Effector memory CD4-positive, alpha-beta T cell (primary cell): ENCODE results near the gene C1QTNF8.

Experiments
- DNase-seq, 3 donors: peaks; one replicate each; pipeline ENCODE4 v3.0.0-alpha.2; 2020
- H3K27ac ChIP-seq: 2 replicates; pipeline ENCODE4 v1.7.0; 2013; ENCODE audit warnings: mild to moderate bottlenecking, low read length, moderate library complexity; ENCODE audit not compliant: insufficient read depth, poor library complexity, severe bottlenecking
- H3K27me3 ChIP-seq: replicated peaks from 2 replicates; pipeline ENCODE4 v1.7.0; 2013; ENCODE audit warnings: mild to moderate bottlenecking, low read length; ENCODE audit not compliant: insufficient read depth, control insufficient read depth, poor library complexity, severe bottlenecking
- H3K36me3 ChIP-seq: 2 replicates; pipeline ENCODE4 v1.7.0; 2013; ENCODE audit warnings: mild to moderate bottlenecking, low read length, moderate library complexity; ENCODE audit not compliant: control insufficient read depth, insufficient read depth
- H3K4me1 ChIP-seq: 2 replicates; pipeline ENCODE4 v1.7.0; 2013; ENCODE audit warnings: low read length, mild to moderate bottlenecking; ENCODE audit not compliant: control insufficient read depth, insufficient read depth, poor library complexity, severe bottlenecking
- H3K4me3 ChIP-seq: 2 replicates; pipeline ENCODE4 v1.7.0; 2013; ENCODE audit warnings: low read length, low read depth, mild to moderate bottlenecking; ENCODE audit not compliant: insufficient read depth, poor library complexity, severe bottlenecking
- H3K9me3 ChIP-seq: 2 replicates; pipeline ENCODE4 v1.7.0; 2013; ENCODE audit warnings: mild to moderate bottlenecking, low read length, moderate library complexity; ENCODE audit not compliant: control insufficient read depth

The C1QTNF8 gene

DNA sequence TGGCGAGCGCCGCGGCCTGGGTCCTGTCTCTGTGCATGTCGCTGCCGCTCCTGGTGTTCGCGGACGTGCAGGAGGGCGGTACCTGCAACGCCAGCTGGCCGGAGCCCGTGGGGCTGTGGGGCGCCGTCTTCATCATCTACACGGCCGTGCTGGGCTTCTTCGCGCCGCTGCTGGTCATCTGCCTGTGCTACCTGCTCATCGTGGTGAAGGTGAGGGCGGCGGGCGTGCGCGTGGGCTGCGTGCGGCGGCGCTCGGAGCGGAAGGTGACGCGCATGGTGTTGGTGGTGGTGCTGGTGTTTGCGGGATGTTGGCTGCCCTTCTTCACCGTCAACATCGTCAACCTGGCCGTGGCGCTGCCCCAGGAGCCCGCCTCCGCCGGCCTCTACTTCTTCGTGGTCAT is 16.7 kb downstream of the C1QTNF8 start:
- Histone ChIP-seq H3K27ac (no peak overlapping the region), H3K9me3 (no peaks in the 10 kb centered on the region), H3K4me1 (no peaks in the 10 kb centered on the region), H3K36me3 (no peaks in the 10 kb centered on the region), H3K27me3 (peaks cover 16% of the 10 kb centered on the region), H3K4me3 (no peak overlapping the region)
- DNase-seq: no peak

DNA sequence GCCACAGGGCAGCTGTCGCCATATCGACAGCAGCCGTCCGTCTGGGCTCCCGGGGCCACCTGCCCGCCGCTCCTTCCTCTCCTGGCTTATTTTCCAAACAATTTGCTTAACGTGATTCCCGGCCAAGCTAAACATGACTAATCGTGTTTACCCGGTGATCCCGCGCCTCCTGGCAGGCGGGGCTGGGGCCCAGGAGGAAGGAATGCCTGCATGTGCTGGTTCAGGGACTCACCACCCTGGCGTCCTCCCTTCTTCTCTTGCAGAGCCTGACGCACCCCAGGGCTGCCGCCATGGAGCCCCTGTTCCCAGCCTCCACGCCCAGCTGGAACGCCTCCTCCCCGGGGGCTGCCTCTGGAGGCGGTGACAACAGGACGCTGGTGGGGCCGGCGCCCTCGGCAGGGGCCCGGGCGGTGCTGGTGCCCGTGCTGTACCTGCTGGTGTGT is 17.4 kb downstream of the C1QTNF8 start:
- H3K27me3 ChIP-seq: peaks cover 19% of the 10 kb centered on the region
- H3K36me3 ChIP-seq: no peaks in the 10 kb centered on the region
- H3K4me1 ChIP-seq: no peaks in the 10 kb centered on the region
- H3K4me3 ChIP-seq: no peak overlapping the region
- DNase-seq: no peak
- no peaks in the 10 kb centered on the region for H3K9me3 ChIP-seq
- no peak overlapping the region for H3K27ac ChIP-seq

DNA sequence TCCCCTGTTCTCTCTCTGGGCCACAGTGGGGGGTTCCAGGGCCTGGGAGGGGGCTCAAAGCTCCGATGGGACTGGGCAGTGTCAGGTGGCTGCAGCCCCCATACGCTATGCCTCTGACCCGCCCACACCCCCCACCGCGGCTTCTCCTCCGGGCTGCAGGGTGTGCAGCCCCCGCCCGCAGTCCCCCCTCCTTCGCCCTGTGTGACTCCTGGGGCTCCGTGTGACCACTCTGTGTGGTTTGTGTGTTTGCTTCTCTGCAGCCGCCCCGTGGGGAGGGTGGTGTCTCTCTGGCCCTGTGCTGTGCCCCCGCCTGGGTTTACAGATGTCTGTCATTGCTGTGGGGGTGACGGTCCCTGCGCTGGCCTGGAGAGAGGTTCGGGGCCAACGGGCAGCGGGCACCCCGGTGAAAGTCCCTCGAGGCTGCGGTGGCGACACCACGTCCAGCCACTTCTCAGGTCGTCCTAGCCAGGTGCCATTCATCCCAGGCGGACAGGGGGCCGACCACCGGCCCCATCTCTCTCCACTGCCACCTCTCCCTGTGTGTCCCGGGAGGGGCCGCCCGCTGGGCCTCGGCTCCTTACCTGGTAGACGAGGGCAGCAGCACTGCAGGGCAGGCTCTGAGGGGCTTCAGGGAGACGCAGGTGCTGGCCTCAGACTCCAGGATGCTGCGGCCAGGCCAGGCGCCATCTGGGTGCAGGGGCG is 18.0 kb downstream of the C1QTNF8 start:
- H3K36me3 ChIP-seq: no peaks in the 10 kb centered on the region
- H3K27me3 ChIP-seq: peaks cover 23% of the 10 kb centered on the region
- H3K4me1 ChIP-seq: no peaks in the 10 kb centered on the region
- no peaks in the 10 kb centered on the region for H3K9me3 ChIP-seq
- no peak overlapping the region for H3K27ac ChIP-seq
- DNase-seq: no peak
- no peak overlapping the region for H3K4me3 ChIP-seq

DNA sequence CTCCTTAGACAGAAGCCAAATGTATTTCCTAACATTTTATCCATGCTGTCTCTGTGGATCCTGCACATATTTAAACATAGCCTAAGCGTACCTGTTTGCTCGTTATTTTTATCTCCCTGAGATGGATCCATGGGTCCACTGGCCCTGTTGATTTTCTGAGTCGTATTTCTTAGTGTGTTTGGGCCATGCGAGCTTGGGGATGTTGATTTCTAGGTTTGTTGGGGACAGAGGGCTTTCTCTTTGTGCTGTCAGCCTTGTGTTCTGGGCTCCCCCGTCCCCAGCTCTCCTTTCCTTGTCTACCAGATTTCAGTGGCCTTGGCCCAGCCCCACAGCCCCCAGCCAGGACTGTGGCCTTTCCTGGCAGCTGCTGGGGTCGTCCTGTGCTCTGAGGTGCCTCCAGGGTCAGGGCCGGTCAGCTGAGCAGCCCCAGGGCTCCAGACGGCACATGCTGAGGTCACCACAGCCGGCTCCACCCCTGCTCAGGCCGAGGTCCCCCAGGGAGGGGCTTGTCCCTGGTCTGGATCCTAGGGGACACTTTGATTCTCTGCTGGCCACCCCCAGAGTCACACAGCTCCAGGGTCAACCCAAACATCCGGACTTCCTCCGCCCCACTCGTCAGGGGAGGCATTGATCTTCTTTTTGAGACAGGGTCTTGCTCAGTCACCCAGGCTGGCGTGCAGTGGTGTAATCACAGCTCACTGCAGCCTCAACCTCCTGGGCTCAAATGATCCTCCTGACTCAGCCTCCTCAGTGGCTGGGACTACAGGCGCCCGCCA is 19.1 kb downstream of the C1QTNF8 start:
- no peaks in the 10 kb centered on the region for H3K9me3 ChIP-seq
- no peak overlapping the region for H3K27ac ChIP-seq
- no peaks in the 10 kb centered on the region for H3K4me1 ChIP-seq
- DNase-seq: no peak
- H3K27me3 ChIP-seq: peaks cover 19% of the 10 kb centered on the region
- H3K4me3 ChIP-seq: no peak overlapping the region
- no peaks in the 10 kb centered on the region for H3K36me3 ChIP-seq

DNA sequence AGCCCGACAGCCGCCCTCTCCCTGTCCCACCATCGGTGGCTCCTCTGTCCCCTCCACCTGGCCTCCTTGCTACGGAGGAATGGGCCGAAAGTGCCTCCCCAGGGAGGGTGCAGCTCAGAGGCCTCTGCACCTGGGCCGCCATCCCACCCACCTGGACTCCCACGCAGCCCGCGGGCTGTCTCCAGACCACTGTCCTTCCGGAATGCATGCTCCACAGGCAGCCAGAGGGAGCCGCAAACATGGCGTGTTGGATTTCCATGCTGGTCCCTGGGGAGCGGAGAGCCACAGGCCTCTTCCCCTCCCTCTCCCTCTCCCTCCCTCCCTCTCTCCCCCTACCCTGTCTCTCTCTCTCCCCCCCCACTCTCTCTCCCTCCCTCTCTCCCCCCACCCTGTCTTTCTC is 20.5 kb downstream of the C1QTNF8 start:
- H3K27ac ChIP-seq: no peak overlapping the region
- no peaks in the 10 kb centered on the region for H3K9me3 ChIP-seq
- H3K4me3 ChIP-seq: no peak overlapping the region
- peaks cover 19% of the 10 kb centered on the region for H3K27me3 ChIP-seq
- no peak for DNase-seq
- no peaks in the 10 kb centered on the region for H3K4me1 ChIP-seq
- H3K36me3 ChIP-seq: no peaks in the 10 kb centered on the region

DNA sequence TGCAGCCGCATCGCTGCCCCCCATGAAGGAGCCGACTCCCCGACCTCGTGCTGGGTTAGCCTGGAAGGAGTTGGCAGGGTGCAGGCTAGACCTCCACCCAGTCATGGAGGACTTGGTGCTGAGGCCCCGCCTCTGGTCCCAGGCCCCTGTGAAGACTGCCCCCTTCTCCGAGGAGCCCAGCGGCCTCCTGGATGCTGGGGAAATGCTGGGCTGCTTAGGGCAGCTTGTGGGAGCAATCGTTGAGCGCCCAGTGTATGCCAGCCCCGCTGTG is 21.7 kb downstream of the C1QTNF8 start:
- Histone ChIP-seq H3K27ac (no peak overlapping the region), H3K36me3 (no peaks in the 10 kb centered on the region), H3K9me3 (no peaks in the 10 kb centered on the region), H3K4me1 (no peaks in the 10 kb centered on the region), H3K27me3 (peaks cover 19% of the 10 kb centered on the region), H3K4me3 (no peak overlapping the region)
- DNase-seq: no peak

DNA sequence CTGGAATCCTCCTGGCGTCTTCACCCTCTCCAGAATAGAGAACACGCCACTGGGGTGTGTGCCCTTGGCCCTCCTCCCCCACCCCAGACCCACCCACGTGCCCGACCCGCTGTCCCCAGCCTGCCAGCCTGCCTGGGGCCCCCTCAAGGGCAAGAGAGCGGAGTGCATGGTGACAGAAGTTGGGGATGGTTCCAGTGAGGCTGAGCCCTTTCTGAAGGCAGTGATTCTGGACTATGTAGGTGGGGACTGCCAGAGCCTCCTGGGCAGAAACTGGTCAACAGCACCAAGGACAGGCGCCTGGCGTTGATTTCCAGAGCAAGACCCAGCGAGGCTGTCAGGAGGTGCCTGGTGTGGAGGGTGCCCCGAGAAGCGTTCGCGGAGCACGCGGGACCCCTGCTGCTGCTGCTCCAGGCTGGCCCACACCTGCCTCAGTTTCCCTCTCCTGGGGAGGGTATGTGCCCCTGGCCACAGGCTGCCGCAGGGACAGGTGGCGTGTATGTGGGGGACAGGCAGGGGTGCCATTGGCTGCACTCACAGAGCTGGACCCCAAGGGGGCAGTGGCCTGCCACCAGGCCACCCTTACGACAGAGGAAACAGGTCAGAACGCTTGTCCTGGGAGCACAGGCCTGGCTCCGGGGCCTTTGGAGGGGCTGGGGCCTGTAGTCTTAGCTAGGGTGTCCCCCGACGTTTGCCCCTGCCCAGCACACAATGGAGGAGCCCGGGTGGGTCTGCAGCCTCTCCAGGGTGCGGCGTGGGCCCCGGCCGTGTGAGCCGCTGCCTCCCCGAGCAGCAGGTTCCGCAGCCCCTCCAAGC is 22.3 kb downstream of the C1QTNF8 start:
- Histone ChIP-seq H3K4me1 (no peaks in the 10 kb centered on the region), H3K36me3 (no peaks in the 10 kb centered on the region), H3K4me3 (no peak overlapping the region), H3K9me3 (no peaks in the 10 kb centered on the region), H3K27me3 (peaks cover 19% of the 10 kb centered on the region), H3K27ac (no peak overlapping the region)
- DNase-seq: no peak

DNA sequence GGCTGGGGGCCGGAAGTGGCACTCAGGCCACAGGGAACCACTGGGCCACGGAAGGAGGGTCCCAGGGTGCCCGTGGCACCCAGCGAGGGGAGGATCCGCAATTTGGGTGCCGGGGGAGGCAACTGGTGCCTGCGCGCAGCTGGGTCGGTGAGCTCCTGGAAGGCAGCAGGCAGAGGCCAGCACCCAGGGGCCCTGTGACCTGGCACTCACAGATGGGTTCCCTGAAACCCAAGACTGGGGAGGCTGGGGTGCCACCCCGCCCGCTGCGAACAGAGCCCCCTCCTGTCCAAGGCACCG is 22.8 kb downstream of the C1QTNF8 start:
- peaks cover 19% of the 10 kb centered on the region for H3K27me3 ChIP-seq
- H3K9me3 ChIP-seq: no peaks in the 10 kb centered on the region
- no peak overlapping the region for H3K27ac ChIP-seq
- H3K4me1 ChIP-seq: no peaks in the 10 kb centered on the region
- no peak for DNase-seq
- H3K4me3 ChIP-seq: no peak overlapping the region
- no peaks in the 10 kb centered on the region for H3K36me3 ChIP-seq

DNA sequence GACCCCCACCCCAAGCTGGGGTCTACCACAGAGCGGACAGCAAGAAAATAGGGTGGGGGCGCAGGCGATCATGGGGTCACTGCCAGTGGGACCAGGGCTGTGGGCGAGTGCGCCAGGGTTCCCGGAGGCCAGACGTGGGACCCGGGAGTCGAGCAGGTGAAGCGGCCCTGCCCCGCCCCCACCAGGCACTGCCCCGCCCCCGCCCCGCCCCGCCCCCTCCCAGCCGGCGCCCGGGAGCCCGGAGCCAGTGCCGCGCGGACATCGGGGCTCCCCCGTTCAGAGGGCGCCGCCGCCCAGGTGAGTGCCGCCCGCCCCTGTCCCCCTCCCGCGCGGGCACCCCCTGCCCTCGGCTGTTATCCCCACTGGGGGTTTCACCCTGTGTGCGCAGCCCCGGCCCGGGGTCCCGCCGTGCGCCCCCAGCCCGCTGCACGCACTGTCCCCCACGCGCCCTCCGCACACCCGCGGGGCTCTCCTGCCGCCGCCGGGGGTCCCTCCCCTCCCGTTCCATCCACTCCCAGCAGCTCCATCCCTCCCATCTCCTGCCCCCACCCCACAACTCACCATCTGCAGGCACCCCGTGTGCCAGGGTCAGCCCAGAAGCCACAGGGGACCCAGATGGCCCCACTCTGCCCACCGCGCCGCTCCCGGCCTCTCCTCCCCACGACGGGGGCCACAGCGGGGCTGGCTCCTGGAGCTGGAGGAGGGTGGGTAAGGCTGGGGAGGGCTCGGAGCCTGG is 23.4 kb downstream of the C1QTNF8 start, which contains the start of gene SSTR5:
Gene SSTR5 (plus strand): TSS at position 222 of the 736 bp plus-strand sequence. CDS start 6,122 bp downstream, outside the sequence.
- Histone ChIP-seq H3K4me1 (no peaks in the 10 kb centered on the region), H3K9me3 (no peaks in the 10 kb centered on the region), H3K27ac (no peak within 1 kb of the TSS), H3K36me3 (no peaks in the 10 kb centered on the region), H3K4me3 (no peak within 1 kb of the TSS), H3K27me3 (peaks cover 19% of the 10 kb centered on the region)
- no peak for DNase-seq
